NT2/D1 (cell line): ENCODE results near the gene GPX4.

Experiments used
- SUZ12 ChIP-seq: IDR thresholded peaks from 2 replicates; pipeline ENCODE4 v1.6.1; 2011; ENCODE audit not compliant: insufficient read length, insufficient read depth; ENCODE audit errors: extremely low read depth
- YY1 ChIP-seq: IDR thresholded peaks from 2 replicates; pipeline ENCODE4 v1.6.1; 2011; ENCODE audit not compliant: insufficient read length, insufficient read depth
- ZNF274 ChIP-seq: IDR thresholded peaks from 2 replicates; pipeline ENCODE4 v1.6.1; 2011; ENCODE audit warnings: mild to moderate bottlenecking, low read depth, low read length

DNA sequence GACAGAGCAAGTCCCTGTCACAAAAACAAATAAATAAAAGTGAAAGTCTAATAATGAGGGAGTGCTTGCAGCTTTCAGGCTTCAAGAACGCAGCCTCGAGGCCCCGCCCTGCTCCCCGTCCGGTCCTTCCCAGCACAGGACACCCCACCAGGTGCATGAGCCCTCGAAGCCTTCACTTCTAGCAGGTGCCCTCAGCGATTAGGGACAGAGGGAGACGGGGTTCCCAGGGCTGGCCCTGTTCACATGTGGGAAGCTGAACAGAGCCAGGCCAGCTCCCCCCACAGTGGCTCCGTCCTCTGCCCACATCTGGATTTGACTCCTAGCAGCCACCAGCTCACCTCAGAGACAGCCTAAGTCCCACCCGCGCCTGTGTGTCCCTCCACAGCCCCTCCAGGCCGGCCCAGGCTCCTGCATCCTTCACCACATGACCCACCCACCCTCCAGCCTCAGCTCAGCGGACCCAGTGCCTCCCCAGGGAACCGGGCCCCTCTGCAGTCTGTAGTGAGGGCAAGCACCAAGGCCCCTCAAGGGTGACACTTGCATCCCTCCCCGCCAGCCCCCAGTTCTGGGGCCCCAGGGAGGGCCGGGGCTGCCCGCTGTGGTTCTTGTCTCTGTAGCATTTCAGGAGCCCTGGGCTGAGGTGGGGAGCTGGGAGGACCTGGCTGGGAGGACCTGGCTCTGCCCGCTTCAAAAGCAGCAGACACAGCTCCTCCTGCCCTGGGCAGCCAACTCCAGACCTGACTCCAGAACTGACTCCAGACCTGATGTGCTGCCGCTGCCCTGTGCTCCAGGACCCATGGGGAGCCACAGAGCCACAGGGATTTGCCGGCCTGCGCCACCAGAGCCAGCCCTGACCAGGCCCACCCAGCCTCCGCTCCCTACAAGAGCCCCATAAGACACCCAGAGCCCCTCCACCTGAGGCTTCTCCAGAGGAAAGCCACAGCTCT lies 27.2 kb downstream of the GPX4 start:
- TF ChIP-seq ZNF274 (no peak), YY1 (no peak), SUZ12 (no peak)
